Adipose tissue (tissue), 3 donors: ENCODE results near the gene SCAMP4. TPM values are rescaled to one million over a fixed set of nuclear protein-coding genes. Genes with fewer than 3 reads are reported as not detected.
A peak's percentile ranks its signal among the peaks of the same experiment; 100 is the strongest.

ENCODE experiments used
- H3K27ac ChIP-seq: one replicate; pipeline ENCODE4 v1.5.1; 2013; ENCODE audit warnings: low read depth, low read length
- WGBS, 3 donors: extraction: QIAGEN DNeasy Blood & Tissue Kit; methylation state at CpG; one replicate each; pipeline ENCODE4 v1.1.7; 2013; 5-methylcytosine and 5-hydroxymethylcytosine counted together
- polyA plus RNA-seq, 3 donors: library from polyadenylated mRNA; stranded (reverse); fragments of 200-250 nt; gene quantifications; one replicate each; pipeline ENCODE4 v1.2.3, GENCODE V29; 2013
- donor health status: healthy with polysubstance abuse.
- donor health status: Bipolar disorder and iron deficiency.
- donor health status: healthy.

Gene SCAMP4, protein sequence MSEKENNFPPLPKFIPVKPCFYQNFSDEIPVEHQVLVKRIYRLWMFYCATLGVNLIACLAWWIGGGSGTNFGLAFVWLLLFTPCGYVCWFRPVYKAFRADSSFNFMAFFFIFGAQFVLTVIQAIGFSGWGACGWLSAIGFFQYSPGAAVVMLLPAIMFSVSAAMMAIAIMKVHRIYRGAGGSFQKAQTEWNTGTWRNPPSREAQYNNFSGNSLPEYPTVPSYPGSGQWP
- 10 to 100 TPM; 18.7 to 29.2 (median 24.0) TPM for polyA plus RNA-seq

DNA sequence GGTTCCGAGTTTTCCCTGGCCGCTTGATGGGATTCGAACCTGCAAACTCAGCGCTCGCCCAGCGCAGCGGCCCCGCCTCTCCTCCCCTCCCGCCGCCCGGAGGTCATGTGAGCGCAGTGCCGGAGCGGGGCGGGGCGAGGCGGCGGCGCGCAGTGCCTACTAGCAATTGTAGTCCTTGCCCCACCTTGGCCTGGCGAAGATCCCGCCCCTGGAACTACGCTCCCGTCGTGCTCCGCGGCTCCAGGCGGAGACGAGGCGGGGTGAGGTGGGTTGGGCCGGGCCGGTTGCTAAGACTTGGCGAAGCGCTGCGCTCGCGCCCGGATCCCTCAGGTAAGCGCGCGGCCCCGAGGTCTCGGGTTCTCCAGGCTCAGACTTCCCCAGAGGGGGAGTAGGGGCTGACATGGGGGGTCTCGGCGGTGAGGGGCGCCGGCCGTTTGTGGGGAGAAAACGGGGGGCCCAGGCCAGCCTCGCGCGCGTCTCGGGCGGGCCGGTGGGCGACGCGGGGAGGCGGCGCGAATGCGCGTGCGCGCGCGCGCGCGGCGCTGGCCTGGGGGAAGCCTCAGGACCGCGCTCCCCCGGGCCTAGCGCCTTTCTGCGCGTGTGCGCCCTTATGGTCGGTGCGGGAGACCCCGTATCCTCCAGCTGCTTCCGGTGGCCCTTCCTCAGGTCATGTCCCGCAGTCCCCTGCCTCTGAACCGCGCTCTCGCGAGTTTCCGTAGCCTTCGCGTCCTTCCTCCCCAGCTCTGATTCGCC, at the start of gene SCAMP4, which contains the start of gene ADAT3:
Gene SCAMP4, plus strand, starts transcription at position 290 of the 753 bp plus-strand sequence. CDS start 9,621 bp downstream, outside the sequence.
Gene ADAT3, plus strand, starts transcription at position 290 of the 753 bp plus-strand sequence. CDS start 6,649 bp downstream, outside the sequence.
- H3K27ac ChIP-seq = no peak within 1 kb of the TSS
- WGBS, 3 donors = 0 to 1% (median 0%) methylated on average over 71 to 92 of the region's 92 CpGs

DNA sequence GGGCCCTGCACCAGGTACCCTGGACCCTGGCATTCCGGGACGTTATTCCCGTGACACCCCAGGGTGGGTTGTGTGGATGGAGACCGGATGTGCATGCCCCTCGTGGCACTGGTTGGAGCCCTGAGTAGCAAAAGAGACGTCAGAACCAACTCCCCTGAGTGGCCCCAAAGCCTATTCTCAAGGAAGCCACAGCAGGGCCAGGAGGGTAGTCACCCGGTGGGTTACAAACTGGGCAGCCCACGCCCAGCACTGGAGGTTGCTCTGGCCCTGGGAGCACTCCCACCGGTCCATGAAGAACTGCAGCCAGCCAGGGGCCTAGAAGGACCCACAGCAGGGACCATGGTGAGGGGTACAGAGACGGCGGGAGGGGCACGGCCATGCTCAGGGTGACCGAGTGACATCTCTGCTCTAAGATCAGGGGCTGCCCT, 49.4 kb upstream of the SCAMP4 start:
- 21 to 56% (median 29%) methylated on average over 13 of the region's 13 CpGs for WGBS, 3 donors
- H3K27ac ChIP-seq = peak overlapping the region; percentile 21

DNA sequence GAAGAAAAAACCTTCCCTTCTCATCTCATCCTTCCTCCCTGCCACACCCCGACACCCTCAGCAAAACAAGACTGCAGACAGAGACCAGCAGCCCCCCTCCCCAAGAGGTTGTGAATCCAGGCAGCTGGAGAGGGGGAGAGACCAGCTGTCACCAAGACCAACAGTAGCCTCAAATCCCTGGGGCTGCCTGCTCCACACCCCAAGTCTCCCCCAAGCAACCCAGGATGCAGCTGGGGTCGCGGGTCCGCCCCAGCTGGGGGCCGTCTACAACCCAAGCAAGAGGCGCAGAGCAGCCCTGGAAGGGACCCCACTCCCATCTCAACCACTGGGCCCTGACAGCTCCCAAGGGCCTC, 48.9 kb upstream of the SCAMP4 start:
- peak overlapping the region; percentile 41 for H3K27ac ChIP-seq
- 22 to 59% (median 57%) methylated on average over 5 to 6 of the region's 6 CpGs for WGBS, 3 donors

DNA sequence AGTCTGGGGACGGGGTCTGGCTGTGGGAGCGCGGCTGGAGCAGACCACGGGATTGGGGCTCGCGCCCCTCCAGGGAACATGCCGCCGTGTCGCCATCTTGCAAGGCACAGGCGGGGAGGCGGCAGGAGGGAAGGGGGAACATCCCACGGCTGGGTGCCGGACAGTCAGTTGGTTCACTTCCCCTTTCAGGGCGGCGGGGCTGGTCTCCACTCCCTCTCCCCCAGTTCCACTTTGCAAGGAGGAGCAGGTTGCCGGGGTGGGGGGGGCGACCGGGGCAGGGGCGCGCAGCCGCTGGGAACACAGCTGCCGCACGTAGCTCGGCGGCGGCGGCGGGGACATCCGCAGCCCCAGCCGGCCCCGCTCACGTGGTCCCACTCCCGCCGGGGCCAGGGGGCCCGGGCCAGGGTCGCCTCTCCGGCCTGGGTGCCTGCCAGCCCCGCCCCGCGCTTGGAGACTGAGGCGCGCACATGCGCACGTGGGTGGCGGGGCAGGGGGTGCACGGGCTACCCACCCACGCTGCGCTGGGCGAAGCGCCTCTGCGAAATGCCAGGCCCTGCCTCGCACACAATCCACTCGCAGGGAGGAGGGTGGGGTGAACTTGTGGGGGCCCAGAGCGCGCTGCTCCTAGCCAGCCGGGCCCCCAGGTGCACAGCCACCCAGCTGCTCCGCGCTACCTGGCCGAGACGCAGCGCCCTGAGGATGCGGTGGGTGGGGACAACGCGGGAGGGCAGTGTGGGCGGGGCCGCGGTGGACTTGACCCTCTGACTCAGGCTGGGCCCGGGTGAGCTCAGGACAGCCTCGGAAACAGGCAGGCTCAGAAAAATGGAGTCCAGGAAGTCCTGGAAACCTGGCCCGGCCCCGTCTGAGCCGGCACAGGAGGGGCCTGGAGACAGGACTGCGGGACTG, 48.2 kb upstream of the SCAMP4 start:
- peak overlapping the region; percentile 55 for H3K27ac ChIP-seq
- 2 to 17% (median 2%) methylated on average over 45 to 67 of the region's 73 CpGs for WGBS, 3 donors

DNA sequence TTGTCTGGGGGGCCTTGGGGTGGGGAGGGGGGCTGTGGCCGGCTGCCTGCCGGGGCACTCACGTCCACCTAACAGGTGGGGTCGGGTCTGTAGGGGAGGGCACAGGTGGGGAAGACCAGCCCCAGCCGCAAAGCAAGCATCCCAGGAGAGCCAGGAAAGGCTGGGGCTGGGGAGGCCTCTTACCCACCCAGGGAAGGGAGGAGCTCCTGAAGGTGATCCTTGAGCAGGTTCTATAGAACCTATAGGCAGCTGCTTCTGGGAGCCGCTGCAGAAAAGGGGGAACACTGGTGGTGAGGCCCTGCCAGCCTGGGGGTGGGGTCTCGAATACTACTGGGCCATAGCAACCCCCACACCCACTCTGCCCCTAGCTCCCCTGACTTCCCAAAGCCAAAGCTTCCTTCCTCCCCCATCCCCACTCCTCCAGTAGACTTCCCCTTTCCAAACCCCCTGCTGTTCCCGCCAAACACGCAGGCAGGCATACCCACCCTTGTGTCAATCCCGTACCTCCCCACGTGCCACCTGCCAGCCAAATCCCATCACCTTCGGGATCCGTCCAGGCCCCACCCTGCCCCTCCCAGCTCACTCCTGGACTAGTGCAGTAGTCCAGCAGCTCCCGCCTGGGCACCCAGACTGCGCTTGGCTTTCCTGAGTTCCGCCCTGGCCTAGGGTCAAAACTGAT, 47.4 kb upstream of the SCAMP4 start:
- WGBS, 3 donors = 31 to 55% (median 38%) methylated on average over 14 to 16 of the region's 16 CpGs
- H3K27ac ChIP-seq = peak overlapping the region; percentile 24

DNA sequence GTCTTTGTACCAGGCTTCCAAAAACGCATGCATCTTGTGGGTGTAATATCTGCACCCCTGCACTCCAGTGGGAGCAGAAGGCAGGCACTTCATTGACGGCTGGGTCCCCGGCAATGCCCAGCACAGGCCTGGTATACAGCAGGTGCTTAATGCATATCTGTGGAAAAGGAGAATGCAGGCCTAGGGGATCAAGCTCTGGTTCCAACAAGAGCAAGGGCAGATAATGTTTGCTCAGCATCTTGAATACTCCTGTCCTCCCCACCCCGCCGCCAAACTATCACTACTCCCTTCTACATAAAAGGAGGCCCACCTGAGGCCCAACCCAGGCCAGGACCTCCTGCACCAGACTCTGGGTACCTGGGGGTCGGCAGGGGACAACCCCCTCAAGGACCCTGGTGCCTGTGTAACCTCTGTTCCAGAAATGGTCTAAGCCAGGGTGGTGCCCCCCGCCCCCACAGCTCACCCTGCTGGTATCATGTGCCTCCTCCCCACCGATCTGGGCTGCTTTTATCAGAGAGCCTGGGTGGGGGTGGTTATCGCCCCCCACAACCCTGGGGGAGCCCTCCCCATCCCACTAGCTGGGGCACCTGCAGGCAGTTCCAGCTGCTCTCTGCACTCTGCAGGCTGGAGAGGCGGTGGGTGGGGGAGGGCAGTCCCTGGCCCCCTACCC, 46.7 kb upstream of the SCAMP4 start:
- no peak overlapping the region for H3K27ac ChIP-seq
- 50 to 75% (median 60%) methylated on average over 9 to 10 of the region's 10 CpGs for WGBS, 3 donors

DNA sequence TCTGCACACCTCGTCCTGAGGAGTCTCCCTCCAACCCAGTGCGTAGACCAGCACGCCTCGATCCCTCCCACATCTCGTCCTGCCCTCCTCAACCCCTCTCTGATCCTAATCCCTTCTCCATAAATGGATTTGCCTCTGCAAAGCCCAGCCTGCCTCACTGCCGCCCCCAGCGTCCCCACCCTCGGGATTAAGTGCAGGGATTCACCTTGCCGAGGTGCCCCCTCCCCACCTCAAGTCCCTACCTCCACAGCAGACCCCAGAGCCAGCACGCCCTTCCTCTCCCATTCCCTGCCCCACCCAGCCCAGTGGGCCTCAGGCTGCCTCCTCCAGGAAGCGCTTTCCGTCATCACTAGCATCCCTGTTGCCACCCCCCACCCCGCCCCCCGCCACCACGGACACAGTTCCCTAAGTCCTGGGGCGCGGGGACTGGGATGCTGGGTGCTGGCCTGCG, 45.8 kb upstream of the SCAMP4 start:
- H3K27ac ChIP-seq = no peak overlapping the region
- WGBS, 3 donors = 55 to 70% (median 58%) methylated on average over 17 to 18 of the region's 18 CpGs

DNA sequence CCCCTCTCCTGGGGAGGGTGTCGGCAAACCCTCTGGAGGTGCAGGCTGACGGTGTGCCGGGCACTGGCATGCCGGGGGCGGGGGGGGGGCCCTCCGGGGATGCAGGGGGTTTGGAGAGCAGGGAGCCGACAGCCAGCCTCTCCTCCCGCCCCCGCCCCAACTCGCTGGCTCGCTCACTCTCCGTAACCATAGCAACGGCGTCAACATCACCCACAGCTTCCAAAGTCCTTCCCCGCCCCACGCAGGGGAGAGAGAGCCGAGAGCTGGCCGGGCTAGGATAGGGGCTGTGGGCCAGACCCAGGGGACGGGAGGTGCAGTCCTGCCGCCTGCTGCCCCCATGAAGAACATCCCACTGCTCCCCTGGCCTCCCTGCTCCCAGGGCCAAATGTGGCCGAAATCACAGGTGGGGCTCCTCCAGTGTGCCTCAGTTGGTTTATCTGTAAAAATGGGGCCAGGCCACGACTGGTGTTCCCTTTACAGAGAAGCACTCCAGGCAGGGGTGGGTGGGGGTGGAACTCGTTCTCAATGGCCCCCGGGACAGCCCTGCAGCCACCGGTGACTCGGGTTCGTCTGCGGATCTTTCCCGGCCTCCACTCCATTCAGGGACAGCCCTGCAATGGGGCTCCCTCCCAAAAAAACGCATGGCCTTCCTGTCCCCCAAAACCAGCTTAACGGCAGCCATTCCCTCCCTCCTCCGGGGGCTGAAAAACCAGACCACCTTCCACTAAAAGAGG, 45.0 kb upstream of the SCAMP4 start:
- no peak overlapping the region for H3K27ac ChIP-seq

DNA sequence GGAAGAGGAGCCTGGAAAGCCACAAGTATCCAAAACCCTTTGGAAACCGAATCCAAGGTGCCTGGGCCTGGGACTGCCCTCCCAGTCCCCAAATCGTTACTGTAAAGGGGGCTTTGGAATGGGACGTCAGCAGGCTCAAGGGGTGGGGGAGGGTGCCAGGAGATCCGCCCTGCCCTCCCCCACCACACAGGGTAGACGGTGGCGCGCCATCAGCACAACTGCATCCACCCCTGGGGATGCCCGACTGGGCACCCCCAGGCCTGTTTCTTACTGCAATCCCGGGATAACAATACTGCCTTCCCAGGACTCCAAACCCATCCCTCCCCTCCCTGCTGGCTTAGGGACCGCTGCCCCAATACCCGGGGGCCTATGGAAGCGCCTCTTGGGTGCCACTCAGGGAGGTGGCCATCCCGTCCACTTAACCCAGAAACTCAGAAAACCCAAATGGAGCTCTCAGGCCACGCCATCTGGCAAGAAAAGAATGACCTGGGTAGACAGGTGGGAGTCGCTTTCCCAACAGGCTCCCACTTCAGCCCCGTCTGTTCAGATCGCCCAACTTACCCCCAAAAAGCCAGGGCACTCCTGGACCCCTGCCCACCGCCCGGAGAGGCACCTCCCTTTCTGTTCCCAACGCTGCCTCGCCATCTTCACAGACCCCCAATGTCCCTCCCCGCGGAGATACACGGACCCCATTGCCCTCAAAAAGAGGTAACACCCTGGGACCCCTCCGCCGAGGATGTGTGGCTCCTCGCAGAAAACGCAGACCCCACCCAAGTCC, 44.2 kb upstream of the SCAMP4 start:
- no peak overlapping the region for H3K27ac ChIP-seq
- 63 to 74% (median 66%) methylated on average over 28 of the region's 28 CpGs for WGBS, 3 donors

More for the DNA sequence above, 45.0 kb upstream of the SCAMP4 start:
- 30 to 39% (median 30%) methylated on average over 29 to 32 of the region's 32 CpGs for WGBS, 3 donors

DNA sequence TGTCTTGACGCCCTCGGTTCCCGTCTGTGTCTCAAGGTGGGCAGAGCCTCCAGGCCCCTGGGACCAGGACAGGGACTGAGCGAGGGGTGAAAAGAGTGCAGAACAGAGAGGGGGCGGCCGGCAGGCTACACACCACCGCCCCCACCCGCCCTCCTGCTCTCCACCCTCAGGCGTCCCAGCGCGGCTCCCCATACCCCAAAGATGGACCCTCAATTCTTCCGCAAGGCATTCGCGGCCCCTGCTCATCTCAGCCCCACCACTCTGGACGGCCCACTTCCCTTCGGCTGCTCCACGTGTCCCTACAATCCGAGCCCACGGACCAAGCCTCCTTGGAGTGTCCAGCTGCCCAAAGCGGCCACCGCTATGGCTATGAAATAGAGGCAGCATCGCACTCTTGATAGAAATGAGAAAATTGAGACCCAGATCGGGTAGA, 43.6 kb upstream of the SCAMP4 start:
- 32 to 61% (median 37%) methylated on average over 22 to 23 of the region's 23 CpGs for WGBS, 3 donors
- H3K27ac ChIP-seq = no peak overlapping the region

DNA sequence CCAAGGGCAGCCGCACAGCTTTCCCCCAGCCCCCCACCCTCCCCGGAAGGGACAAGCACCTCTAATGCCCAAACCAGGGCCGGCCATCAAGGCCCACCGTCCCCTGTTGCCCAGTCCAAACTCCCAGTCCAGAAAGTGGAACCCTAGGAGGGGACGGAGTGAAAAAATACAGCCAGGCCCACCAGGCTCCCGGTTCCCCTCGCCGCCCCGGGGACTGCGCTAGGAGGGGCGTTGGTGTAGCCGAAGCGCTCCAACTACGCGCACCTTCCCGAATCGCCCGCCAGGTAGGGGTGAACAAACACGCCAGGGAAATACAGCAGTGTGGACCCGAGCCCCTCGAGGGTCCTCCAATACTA, 43.2 kb upstream of the SCAMP4 start:
- WGBS, 3 donors = 3 to 12% (median 5%) methylated on average over 21 of the region's 21 CpGs
- no peak overlapping the region for H3K27ac ChIP-seq

DNA sequence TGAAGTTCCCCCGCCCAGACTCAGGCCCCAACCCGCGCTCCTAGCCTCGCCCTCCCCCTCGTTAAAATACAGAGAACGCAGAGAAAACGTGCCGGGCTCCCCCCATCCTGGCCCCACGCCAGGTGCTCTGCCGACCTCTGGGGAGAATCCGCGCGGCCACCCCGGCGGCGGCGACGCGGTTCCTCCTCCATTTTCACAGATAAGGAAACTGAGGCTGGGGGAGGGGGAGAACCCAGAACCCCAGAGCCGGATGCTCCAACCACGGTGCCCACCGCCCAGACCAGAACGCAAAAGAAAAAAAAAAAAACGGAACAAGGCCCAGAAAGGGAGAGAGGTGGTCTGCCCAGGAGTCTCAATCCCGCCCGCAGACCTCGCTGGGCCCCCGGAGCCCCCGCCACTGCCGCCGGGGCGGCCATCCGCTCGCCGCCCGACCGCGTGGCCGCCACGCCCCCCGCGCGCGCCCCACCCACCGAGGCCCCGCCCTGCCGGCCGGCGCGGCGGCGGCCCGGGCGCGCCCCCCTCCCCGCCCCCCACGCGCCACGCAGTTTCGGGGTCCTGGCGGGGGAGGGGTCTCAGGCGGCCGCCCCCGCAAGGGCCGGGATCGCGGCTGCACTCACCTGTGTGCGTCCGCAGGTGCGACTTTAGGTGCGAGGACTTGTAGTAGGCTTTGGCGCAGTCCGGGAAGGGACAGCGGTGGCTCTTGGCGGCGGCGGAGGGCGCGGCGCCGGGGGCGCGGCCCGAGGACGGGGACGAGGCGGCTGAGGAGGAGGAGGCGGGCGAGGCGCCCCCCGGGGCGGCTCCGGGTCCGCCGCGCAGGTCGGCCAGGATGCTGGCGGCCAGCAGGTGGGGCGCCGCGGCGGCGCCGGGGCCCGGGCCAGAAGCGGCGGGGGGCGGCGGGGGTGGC, 42.5 kb upstream of the SCAMP4 start:
- H3K27ac ChIP-seq = peak overlapping the region; percentile 22

DNA sequence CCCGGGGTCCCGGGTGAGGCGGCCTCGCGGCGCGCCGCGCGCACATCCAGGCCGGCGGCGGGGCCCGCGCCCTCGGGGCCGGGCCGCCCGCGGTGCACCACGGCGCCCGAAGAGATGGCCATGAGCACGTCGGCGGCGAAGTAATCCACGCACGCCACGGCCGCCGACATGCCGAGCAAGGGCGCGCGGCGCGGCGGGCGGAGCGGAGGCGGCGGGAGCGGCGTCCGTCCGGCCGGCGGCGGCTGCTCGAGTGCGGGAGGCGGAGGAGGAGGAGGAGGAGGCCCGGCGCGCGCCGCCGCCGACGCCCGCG, 41.9 kb upstream of the SCAMP4 start, which contains the start of gene KLF16:
Gene KLF16, minus strand, starts transcription at position 252 of the 310 bp plus-strand sequence. Its CDS starts 82 bp downstream, at position 170.
- 0% methylated on average over 16 to 61 of the region's 63 CpGs for WGBS, 3 donors
- H3K27ac ChIP-seq = peak within 1 kb of the TSS; percentile 22

More for the DNA sequence above, 42.5 kb upstream of the SCAMP4 start:
- 0 to 1% (median 1%) methylated on average over 57 to 106 of the region's 109 CpGs for WGBS, 3 donors

DNA sequence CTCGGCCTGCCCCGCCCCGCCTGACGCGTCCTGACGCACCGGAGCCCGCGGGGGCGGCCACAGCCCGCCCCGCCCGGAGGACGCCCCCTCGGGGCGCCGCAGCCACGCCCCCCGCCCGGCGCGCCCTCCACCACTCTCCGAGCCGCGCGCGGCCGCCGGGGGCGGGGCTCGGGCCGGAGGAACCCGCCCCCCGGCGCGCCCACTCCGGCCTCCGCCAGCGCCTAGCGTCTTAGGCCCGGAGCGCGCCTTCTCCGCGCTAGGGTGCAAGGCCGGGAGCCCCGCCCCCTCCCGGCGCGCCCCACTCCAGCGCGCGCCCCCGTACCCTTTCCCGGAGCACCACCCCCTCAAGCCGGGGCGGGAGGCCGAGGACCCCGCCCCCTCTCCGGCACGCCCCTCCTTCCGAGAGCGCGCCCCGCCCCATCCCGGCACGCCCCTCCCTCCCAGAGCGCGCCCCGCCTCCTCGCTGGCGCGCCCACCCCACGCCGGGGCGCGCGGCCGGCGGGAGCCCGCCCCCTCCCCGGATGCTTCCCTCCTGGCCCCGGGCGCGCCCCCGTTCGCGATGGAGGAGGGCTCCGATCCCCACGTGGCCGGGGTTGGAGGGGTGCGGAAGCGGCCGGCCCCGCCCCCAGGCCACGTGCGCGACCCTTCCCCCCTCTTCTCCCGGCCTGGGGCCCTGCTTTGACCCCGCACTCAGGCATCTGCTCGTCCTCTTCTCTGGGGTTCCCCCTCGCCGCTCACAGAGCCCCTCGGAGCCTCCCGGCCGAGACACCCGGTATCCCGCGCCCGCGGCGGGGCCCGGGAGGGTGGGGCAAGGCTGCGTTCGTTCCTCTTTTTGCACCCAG, 41.3 kb upstream of the SCAMP4 start:
- 1% methylated on average over 41 to 105 of the region's 115 CpGs for WGBS, 3 donors
- peak overlapping the region; percentile 13 for H3K27ac ChIP-seq
